Measurements from ENCODE around the gene IMPDH1. TPM values are rescaled to one million over a fixed set of nuclear protein-coding genes. Genes with fewer than 3 reads are reported as not detected.
A peak's percentile ranks its signal among the peaks of the same experiment; 100 is the strongest.

Gene IMPDH1
- total RNA-seq, 1 donor from 2014 or later = 52.3 TPM

DNA sequence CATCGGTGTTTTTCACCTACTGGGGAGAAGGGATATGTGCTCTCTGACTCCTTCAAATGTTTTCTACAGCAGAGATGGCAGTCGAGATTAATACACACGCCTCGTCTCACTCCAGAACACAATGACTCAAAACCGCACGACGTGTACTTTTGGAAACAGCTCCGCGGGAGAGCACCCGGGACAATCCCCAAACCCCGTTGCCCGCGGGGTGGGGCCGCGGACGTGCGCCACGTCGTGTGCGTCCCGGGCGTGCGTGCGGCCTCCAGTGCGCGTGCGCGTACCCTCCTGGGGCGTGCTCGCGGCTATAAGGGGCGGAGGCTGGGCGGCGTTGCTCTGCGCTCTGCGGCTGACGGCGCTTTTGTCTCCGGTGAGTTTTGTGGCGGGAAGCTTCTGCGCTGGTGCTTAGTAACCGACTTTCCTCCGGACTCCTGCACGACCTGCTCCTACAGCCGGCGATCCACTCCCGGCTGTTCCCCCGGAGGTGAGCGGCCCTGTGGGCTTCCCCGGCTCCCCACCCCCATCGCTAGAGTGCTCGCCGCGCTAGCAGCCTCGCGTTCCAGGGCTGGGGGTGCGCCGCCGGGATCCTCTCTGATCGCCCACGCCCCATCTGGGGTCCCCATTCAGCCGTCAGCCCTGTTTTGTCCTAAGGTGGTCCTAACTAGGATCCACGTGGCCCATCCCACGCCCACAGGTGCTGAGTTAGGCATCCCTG lies 45.9 kb upstream of the IMPDH1 start, which contains the start of gene HILPDA:
HILPDA (plus strand) TSS at position 336 of the 712 bp plus-strand sequence. CDS start 1,391 bp downstream, outside the sequence.
- H3K4me3 ChIP-seq = peak within 1 kb of the TSS; percentile 64 to 79
- H3K27ac ChIP-seq = peak within 1 kb of the TSS; percentile 91
- DNase-seq (ENCODE audit: extremely low spot score in 2 of 2) = peak in 1 of 2 donors; percentile 93
- H3K9me3 ChIP-seq = no peaks in the 10 kb centered on the region
- TF ChIP-seq POLR2AphosphoS5 (IDR thresholded peaks at IDR 0.05; ENCODE audit: insufficient read depth in 1 of 2, low read depth in 1 of 2) (peak; percentile 26 to 91), POLR2A (IDR thresholded peaks at IDR 0.05) (peak in 1 of 2 donors; percentile 40)
- TF ChIP-seq, protein P1, sequence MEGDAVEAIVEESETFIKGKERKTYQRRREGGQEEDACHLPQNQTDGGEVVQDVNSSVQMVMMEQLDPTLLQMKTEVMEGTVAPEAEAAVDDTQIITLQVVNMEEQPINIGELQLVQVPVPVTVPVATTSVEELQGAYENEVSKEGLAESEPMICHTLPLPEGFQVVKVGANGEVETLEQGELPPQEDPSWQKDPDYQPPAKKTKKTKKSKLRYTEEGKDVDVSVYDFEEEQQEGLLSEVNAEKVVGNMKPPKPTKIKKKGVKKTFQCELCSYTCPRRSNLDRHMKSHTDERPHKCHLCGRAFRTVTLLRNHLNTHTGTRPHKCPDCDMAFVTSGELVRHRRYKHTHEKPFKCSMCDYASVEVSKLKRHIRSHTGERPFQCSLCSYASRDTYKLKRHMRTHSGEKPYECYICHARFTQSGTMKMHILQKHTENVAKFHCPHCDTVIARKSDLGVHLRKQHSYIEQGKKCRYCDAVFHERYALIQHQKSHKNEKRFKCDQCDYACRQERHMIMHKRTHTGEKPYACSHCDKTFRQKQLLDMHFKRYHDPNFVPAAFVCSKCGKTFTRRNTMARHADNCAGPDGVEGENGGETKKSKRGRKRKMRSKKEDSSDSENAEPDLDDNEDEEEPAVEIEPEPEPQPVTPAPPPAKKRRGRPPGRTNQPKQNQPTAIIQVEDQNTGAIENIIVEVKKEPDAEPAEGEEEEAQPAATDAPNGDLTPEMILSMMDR (IDR thresholded peaks at IDR 0.05) = no peak
- no peaks in the 10 kb centered on the region for H3K27me3 ChIP-seq
- H3K4me1 ChIP-seq = peaks cover 46% of the 10 kb centered on the region
- intact Hi-C loops (cut with DNase I) = loop anchor here (2.0 to 10.0 kb wide), 2 partner anchors 51 to 75 kb away; partner anchors contain the start of gene IMPDH1
- H3K36me3 ChIP-seq = peaks cover 0 to 5% of the 10 kb centered on the region in 2 donors

DNA sequence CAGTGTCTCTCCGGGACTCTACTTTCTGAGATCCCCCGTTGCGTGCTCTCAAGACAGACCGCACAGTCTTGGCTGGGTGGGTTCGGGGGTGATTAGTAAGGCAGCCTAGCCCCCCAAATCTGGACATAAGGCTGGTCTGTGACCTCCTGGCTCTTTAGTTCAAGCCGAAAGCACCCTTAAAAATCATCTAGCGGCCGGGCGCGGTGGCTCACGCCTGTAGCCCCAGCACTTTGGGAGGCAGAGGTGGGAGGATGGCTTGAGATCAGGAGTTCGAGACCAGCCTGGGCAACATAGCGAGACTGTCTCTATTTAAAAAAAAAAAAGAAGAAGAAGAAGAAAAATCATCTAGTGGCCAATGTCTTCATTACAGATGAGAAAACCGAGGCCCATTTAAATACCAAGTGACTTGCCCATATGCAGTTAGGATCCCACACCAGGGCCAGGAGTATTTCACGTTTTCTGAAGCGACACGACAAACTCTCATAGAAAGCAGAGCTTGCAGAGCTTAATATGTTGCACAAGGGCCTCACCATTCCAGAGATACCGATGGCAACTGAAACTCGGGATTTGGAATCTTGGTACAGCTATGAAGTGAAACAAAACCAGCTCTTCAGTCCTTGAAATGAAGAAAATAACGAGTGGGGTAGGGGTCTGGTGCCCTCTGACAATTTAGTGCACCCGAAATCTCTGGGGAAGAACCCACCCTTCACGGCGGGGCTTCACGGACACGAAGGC lies 45.2 kb upstream of the IMPDH1 start:
- Histone ChIP-seq H3K4me3 (peak overlapping the region; percentile 64 to 79), H3K36me3 (peaks cover 0 to 5% of the 10 kb centered on the region in 2 donors), H3K9me3 (no peaks in the 10 kb centered on the region), H3K27me3 (no peaks in the 10 kb centered on the region), H3K27ac (peak overlapping the region; percentile 91), H3K4me1 (peaks cover 46% of the 10 kb centered on the region)
- DNase-seq (ENCODE audit: extremely low spot score in 2 of 2) = no peak
- intact Hi-C loops (cut with DNase I) = loop anchor here (2.0 to 10.0 kb wide), 2 partner anchors 50 to 76 kb away; partner anchors contain the start of gene IMPDH1
- peak in 1 of 2 donors; percentile 40 for TF ChIP-seq POLR2AphosphoS5 (IDR thresholded peaks at IDR 0.05; ENCODE audit: insufficient read depth in 1 of 2, low read depth in 1 of 2)
- TF ChIP-seq, protein P1 (IDR thresholded peaks at IDR 0.05) = no peak

DNA sequence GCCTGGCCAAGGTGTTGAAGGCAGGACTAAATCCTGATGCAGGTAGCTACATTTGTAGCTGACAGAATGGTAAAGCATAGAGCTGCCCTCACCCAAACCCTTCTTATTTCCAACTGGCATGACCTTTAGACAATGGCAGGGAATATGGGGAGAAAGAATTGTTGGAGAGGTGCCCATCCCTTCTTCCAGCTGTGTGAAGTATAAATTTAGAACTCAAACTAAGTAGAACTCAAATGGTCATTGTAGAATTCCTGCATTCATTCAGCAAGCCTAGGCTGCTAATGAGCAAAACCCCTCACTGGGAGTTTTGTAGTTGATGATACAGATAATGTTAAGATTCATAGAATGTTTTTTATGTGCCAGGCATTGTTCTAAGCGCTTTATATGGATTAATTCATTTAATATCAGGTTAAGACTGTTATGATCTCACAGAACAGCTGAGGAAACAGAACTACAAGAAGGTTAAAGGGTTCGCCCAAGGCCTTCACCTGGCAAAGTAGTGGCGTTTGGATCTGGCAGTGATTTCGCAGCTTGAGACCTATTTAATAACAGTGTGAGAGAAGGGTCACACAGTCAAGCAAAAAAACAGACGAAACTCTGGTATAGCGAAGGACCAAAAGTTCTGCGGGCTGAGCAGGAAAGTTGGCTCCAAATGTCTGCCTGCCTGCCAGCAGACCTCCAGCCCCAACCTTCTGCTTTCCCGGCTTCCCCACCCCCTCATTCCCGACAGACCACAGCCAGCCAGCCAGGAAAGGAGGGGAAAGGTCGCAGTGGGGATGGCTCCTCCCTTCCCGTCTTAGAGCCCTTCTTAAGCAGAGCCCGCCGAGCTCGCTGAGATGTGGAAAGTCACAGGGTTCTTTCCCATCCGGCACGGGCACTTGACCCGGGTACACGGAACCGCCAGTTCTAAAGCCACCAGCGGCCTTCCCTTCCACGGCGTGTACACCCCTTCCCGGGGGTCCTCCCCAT lies 44.3 kb upstream of the IMPDH1 start:
- intact Hi-C loops (cut with DNase I) = loop anchor here (2.0 to 10.0 kb wide), 2 partner anchors 49 to 77 kb away; partner anchors contain the start of gene IMPDH1
- H3K4me1 ChIP-seq = peaks cover 40% of the 10 kb centered on the region
- DNase-seq (ENCODE audit: extremely low spot score in 2 of 2) = peak in 1 of 2 donors; percentile 94
- H3K27ac ChIP-seq = peak overlapping the region; percentile 91
- TF ChIP-seq, protein P1 (IDR thresholded peaks at IDR 0.05) = no peak
- peak in 1 of 2 donors; percentile 17 for TF ChIP-seq POLR2A (IDR thresholded peaks at IDR 0.05)
- TF ChIP-seq POLR2AphosphoS5 (IDR thresholded peaks at IDR 0.05; ENCODE audit: insufficient read depth in 1 of 2, low read depth in 1 of 2) = peak; percentile 33 to 81
- peak overlapping the region in 1 of 2 donors; percentile 79 for H3K4me3 ChIP-seq
- H3K9me3 ChIP-seq = no peaks in the 10 kb centered on the region
- H3K36me3 ChIP-seq = peaks cover 0 to 5% of the 10 kb centered on the region in 2 donors
- no peaks in the 10 kb centered on the region for H3K27me3 ChIP-seq

DNA sequence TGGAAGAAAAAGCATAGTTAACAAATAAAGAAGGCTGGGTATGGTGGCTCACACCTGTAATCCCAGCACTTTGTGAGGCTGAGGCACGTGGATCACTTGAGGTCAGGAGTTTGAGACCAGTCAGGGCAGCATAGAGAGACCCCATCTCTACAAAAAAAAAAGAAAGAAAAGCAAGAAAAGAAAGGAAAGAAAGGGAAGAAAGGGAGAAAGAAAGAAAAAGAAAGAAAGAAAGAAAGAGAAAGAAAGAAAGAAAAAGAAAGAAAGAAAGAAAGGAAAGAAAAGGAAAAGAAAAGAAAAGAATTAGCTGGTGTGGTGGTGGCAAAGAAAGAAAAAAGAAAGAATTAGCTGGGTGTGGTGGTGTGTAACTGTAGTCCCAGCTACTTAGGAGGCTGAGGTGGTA lies 42.8 kb upstream of the IMPDH1 start:
- H3K36me3 ChIP-seq = peaks cover 0 to 2% of the 10 kb centered on the region in 2 donors
- intact Hi-C loops (cut with DNase I) = loop anchor here (10.0 kb wide), 1 partner anchor 48 kb away; the partner anchor contains the start of gene IMPDH1
- H3K4me3 ChIP-seq = no peak overlapping the region
- no peaks in the 10 kb centered on the region for H3K27me3 ChIP-seq
- DNase-seq (ENCODE audit: extremely low spot score in 2 of 2) = peak in 1 of 2 donors; percentile 9
- peaks cover 32% of the 10 kb centered on the region for H3K4me1 ChIP-seq
- TF ChIP-seq POLR2A (IDR thresholded peaks at IDR 0.05) = no peak
- TF ChIP-seq, protein P1 (IDR thresholded peaks at IDR 0.05) = no peak
- no peak for TF ChIP-seq POLR2AphosphoS5 (IDR thresholded peaks at IDR 0.05; ENCODE audit: insufficient read depth in 1 of 2, low read depth in 1 of 2)
- no peaks in the 10 kb centered on the region for H3K9me3 ChIP-seq
- no peak overlapping the region for H3K27ac ChIP-seq

Measured in vagina (tissue), 2 donors.